Measurements from ENCODE around the gene PSMC3IP. TPM values are rescaled to one million over a fixed set of nuclear protein-coding genes. Genes with fewer than 3 reads are reported as not detected.

PSMC3IP gene
- total RNA-seq, result 14.6 and 17.0 TPM in 2 replicates

GRCh38 chr17:42577532-42578281 lies at the start of gene PSMC3IP:
Gene PSMC3IP, minus strand, starts transcription at chr17:42577729. Its CDS starts 43 bp downstream, at chr17:42577686.

GRCh38 chr17:42609182-42609813 lies 31.8 kb upstream of the PSMC3IP start, which contains the start of the genes RETREG3 and TUBG1:
Gene RETREG3, minus strand, starts transcription at chr17:42609374. Its CDS starts 50 bp downstream, at chr17:42609324.
Gene TUBG1, plus strand, starts transcription at chr17:42609683. Its CDS starts 55 bp downstream, at chr17:42609738.

GRCh38 chr17:42566883-42567573 lies 10.5 kb downstream of the PSMC3IP start, which contains the start of gene MLX:
Gene MLX, plus strand, starts transcription at chr17:42567100. Its CDS starts 25 bp downstream, at chr17:42567125.

GRCh38 chr17:42561897-42562387 lies 15.6 kb downstream of the PSMC3IP start, which contains the start of gene COASY:
Gene COASY, plus strand, starts transcription at chr17:42562148. Its CDS starts 475 bp downstream, at chr17:42562623.

GRCh38 chr17:42552736-42553135 lies 24.8 kb downstream of the PSMC3IP start, which contains the start of gene HSD17B1:
Gene HSD17B1, plus strand, starts transcription at chr17:42552923. Its CDS starts 11 bp downstream, at chr17:42552934.

GRCh38 chr17:42536048-42536371 lies 41.5 kb downstream of the PSMC3IP start, which contains the start of gene NAGLU:
Gene NAGLU, plus strand, starts transcription at chr17:42536241. Its CDS starts 32 bp downstream, at chr17:42536273.

Other genes starting within 250 kb of the PSMC3IP start
- gene STAT3, start 189.3 kb downstream of the PSMC3IP start, total RNA-seq, result 43.0 and 43.3 TPM in 2 replicates
- gene CAVIN1, start 154.5 kb downstream of the PSMC3IP start, total RNA-seq, result 474 and 513 TPM in 2 replicates
- gene ATP6V0A1, start 118.9 kb downstream of the PSMC3IP start, total RNA-seq, result 15.8 and 19.6 TPM in 2 replicates
- gene NAGLU, start 41.5 kb downstream of the PSMC3IP start, total RNA-seq, result 31.4 and 37.3 TPM in 2 replicates
- gene HSD17B1, start 24.8 kb downstream of the PSMC3IP start, total RNA-seq, result 0.84 and 1.3 TPM in 2 replicates
- gene COASY, start 15.6 kb downstream of the PSMC3IP start, total RNA-seq, result 43.4 and 44.7 TPM in 2 replicates
- 40.9 and 41.5 TPM in 2 replicates for gene MLX, start 10.6 kb downstream of the PSMC3IP start, total RNA-seq
- gene RETREG3, start 31.6 kb upstream of the PSMC3IP start, total RNA-seq, result 33.3 and 38.8 TPM in 2 replicates
- gene TUBG1, start 32.0 kb upstream of the PSMC3IP start, total RNA-seq, result 119 and 128 TPM in 2 replicates
- 8.5 and 11.8 TPM in 2 replicates for gene TUBG2, start 81.6 kb upstream of the PSMC3IP start, total RNA-seq
- gene PLEKHH3, start 99.3 kb upstream of the PSMC3IP start, total RNA-seq, result 18.4 and 24.0 TPM in 2 replicates
- gene CCR10, start 104.1 kb upstream of the PSMC3IP start, total RNA-seq, result 4.3 and 4.7 TPM in 2 replicates
- gene CNTNAP1, start 104.8 kb upstream of the PSMC3IP start, total RNA-seq, result 16.0 and 16.4 TPM in 2 replicates
- gene EZH1, start 167.3 kb upstream of the PSMC3IP start, total RNA-seq, result 8.2 and 9.4 TPM in 2 replicates
- 0.59 and 1.5 TPM in 2 replicates for gene RAMP2, start 183.5 kb upstream of the PSMC3IP start, total RNA-seq
- 96.5 and 96.9 TPM in 2 replicates for gene VPS25, start 195.7 kb upstream of the PSMC3IP start, total RNA-seq
- 0.74 and 1.7 TPM in 2 replicates for gene WNK4, start 202.9 kb upstream of the PSMC3IP start, total RNA-seq
- 90.8 and 94.0 TPM in 2 replicates for gene COA3, start 221.0 kb upstream of the PSMC3IP start, total RNA-seq
- not detected in 2 replicates for gene CNTD1, start 221.1 kb upstream of the PSMC3IP start, total RNA-seq
- 76.7 and 87.3 TPM in 2 replicates for gene BECN1, start 246.6 kb upstream of the PSMC3IP start, total RNA-seq